ENCODE results near the gene IL21R.

DNA sequence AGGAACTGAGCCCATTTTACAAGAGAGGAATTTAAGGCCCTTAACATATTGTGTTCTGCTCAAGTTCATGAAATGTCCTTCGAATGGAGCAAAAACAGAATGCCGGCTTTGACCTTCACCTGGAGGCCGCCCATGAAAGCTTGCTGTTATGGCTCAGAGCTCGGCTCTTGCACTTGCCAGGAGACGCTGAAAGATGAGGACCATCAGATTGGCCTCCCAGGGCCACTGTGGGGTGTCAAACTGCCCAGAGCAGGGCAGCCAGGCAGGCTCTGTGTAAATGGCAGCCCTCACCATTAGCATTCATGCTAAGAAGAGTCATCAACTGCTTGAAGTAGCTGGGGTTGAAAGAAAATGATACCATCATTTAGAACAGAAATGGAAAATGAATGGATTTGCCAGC lies 39.3 kb downstream of the IL21R start:
- TF ChIP-seq, protein P1, sequence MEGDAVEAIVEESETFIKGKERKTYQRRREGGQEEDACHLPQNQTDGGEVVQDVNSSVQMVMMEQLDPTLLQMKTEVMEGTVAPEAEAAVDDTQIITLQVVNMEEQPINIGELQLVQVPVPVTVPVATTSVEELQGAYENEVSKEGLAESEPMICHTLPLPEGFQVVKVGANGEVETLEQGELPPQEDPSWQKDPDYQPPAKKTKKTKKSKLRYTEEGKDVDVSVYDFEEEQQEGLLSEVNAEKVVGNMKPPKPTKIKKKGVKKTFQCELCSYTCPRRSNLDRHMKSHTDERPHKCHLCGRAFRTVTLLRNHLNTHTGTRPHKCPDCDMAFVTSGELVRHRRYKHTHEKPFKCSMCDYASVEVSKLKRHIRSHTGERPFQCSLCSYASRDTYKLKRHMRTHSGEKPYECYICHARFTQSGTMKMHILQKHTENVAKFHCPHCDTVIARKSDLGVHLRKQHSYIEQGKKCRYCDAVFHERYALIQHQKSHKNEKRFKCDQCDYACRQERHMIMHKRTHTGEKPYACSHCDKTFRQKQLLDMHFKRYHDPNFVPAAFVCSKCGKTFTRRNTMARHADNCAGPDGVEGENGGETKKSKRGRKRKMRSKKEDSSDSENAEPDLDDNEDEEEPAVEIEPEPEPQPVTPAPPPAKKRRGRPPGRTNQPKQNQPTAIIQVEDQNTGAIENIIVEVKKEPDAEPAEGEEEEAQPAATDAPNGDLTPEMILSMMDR (IDR thresholded peaks at IDR 0.05), result no peak
- TF ChIP-seq POLR2AphosphoS5 (IDR thresholded peaks at IDR 0.05; ENCODE audit: insufficient read depth in 1 of 2, low read depth in 1 of 2), result no peak

Measured in vagina (tissue), 2 donors.